H9 (cell line): Measurements from ENCODE around the gene RGS6. TPM values are rescaled to one million over a fixed set of nuclear protein-coding genes. Genes with fewer than 3 reads are reported as not detected.

Source experiments
- DNase-seq: peaks from one replicate; pipeline ENCODE4 v3.0.0-alpha.2; 2017
- H2AFZ ChIP-seq: one replicate; pipeline ENCODE4 v1.6.1; 2013; ENCODE audit warnings: mild to moderate bottlenecking, low read length, control low read depth, moderate library complexity
- H2AK5ac ChIP-seq: 2 replicates; pipeline ENCODE4 v1.6.1; 2013; ENCODE audit warnings: low read length, control low read depth, mixed read lengths; ENCODE audit not compliant: insufficient read length
- H2BK120ac ChIP-seq: one replicate; pipeline ENCODE4 v1.6.1; 2013; ENCODE audit warnings: low read depth, mild to moderate bottlenecking, low read length, control low read depth, inconsistent platforms; ENCODE audit not compliant: poor library complexity, severe bottlenecking
- H2BK12ac ChIP-seq: 2 replicates; pipeline ENCODE4 v1.6.1; 2013; ENCODE audit warnings: low read length, control low read depth, mixed read lengths, low read depth; ENCODE audit not compliant: insufficient read length
- H2BK15ac ChIP-seq: 2 replicates; pipeline ENCODE4 v1.6.1; 2013; ENCODE audit warnings: low read depth, low read length, control low read depth
- H2BK20ac ChIP-seq: one replicate; pipeline ENCODE4 v1.6.1; 2013; ENCODE audit warnings: low read depth, mild to moderate bottlenecking, low read length, control low read depth, inconsistent platforms; ENCODE audit not compliant: poor library complexity, severe bottlenecking
- H2BK5ac ChIP-seq: 2 replicates; pipeline ENCODE4 v1.6.1; 2013; ENCODE audit warnings: low read length, control low read depth, mixed read lengths; ENCODE audit not compliant: insufficient read length
- H3K14ac ChIP-seq: 2 replicates; pipeline ENCODE4 v1.6.1; 2013; ENCODE audit warnings: low read length, control low read depth; ENCODE audit not compliant: insufficient read depth
- H3K18ac ChIP-seq: 2 replicates; pipeline ENCODE4 v1.6.1; 2013; ENCODE audit warnings: low read depth, mild to moderate bottlenecking, mixed read lengths, low read length, control low read depth; ENCODE audit not compliant: insufficient read length
- H3K23ac ChIP-seq: 2 replicates; pipeline ENCODE4 v1.6.1; 2013; ENCODE audit warnings: low read length, control low read depth, mixed read lengths, low read depth; ENCODE audit not compliant: insufficient read length
- H3K23me2 ChIP-seq: 2 replicates; pipeline ENCODE4 v1.6.1; 2013; ENCODE audit warnings: low read depth, mild to moderate bottlenecking, mixed read lengths, low read length, control low read depth; ENCODE audit not compliant: insufficient read length, poor library complexity, severe bottlenecking
- H3K27ac ChIP-seq: 2 replicates; pipeline ENCODE4 v1.5.1; 2013; ENCODE audit warnings: low read length, control low read depth, mixed read lengths, low read depth; ENCODE audit not compliant: insufficient read length
- H3K27me3 ChIP-seq: 2 replicates; pipeline ENCODE4 v1.6.1; 2013; ENCODE audit warnings: low read length, control low read depth, inconsistent platforms; ENCODE audit not compliant: insufficient read depth
- H3K4ac ChIP-seq: 2 replicates; pipeline ENCODE4 v1.6.1; 2013; ENCODE audit warnings: low read depth, mild to moderate bottlenecking, control low read depth, inconsistent platforms, low read length, moderate library complexity
- H3K4me1 ChIP-seq: 2 replicates; pipeline ENCODE4 v1.6.1; 2013; ENCODE audit warnings: low read length, control low read depth, inconsistent platforms; ENCODE audit not compliant: insufficient read depth
- H3K4me2 ChIP-seq: 2 replicates; pipeline ENCODE4 v1.6.1; 2013; ENCODE audit warnings: low read length, control low read depth, mixed read lengths; ENCODE audit not compliant: insufficient read length, insufficient read depth
- H3K56ac ChIP-seq: 2 replicates; pipeline ENCODE4 v1.6.1; 2013; ENCODE audit warnings: low read depth, mild to moderate bottlenecking, mixed read lengths, low read length, control low read depth; ENCODE audit not compliant: insufficient read length
- H3K79me1 ChIP-seq: 2 replicates; pipeline ENCODE4 v1.6.1; 2013; ENCODE audit warnings: low read depth, mild to moderate bottlenecking, moderate library complexity, low read length, control low read depth, inconsistent platforms; ENCODE audit not compliant: insufficient read depth, poor library complexity, severe bottlenecking
- H3K79me2 ChIP-seq: 2 replicates; pipeline ENCODE4 v1.6.1; 2013; ENCODE audit warnings: low read length, control low read depth, inconsistent platforms; ENCODE audit not compliant: insufficient read depth
- H3K9ac ChIP-seq: 2 replicates; pipeline ENCODE4 v1.6.1; 2013; ENCODE audit warnings: low read length, control low read depth, mixed read lengths; ENCODE audit not compliant: insufficient read length; ENCODE audit errors: extremely low read depth
- H3K9me3 ChIP-seq: one replicate; pipeline ENCODE4 v1.6.1; 2013; ENCODE audit warnings: low read depth, low read length, inconsistent platforms; ENCODE audit not compliant: control insufficient read depth
- H3T11ph ChIP-seq: one replicate; pipeline ENCODE4 v1.6.1; 2013; ENCODE audit warnings: mild to moderate bottlenecking, low read length, control low read depth, inconsistent platforms
- H4K20me1 ChIP-seq: one replicate; pipeline ENCODE4 v1.6.1; 2013; ENCODE audit not compliant: control insufficient read depth, insufficient read length, insufficient read depth
- H4K5ac ChIP-seq: 2 replicates; pipeline ENCODE4 v1.6.1; 2013; ENCODE audit warnings: low read depth, mild to moderate bottlenecking, mixed read lengths, low read length, control low read depth; ENCODE audit not compliant: insufficient read length
- H4K8ac ChIP-seq: replicated peaks from 2 replicates; pipeline ENCODE4 v1.6.1; 2013; ENCODE audit warnings: low read length, control low read depth, mixed read lengths, low read depth; ENCODE audit not compliant: insufficient read length
- H4K91ac ChIP-seq: 2 replicates; pipeline ENCODE4 v1.6.1; 2013; ENCODE audit warnings: low read depth, mild to moderate bottlenecking, moderate library complexity, mixed read lengths, low read length, control low read depth; ENCODE audit not compliant: insufficient read length
- H3K27ac Mint-ChIP-seq, 3 experiments: 2 replicates in 2 of 3; 3 replicates in 1 of 3; pipeline ENCODE4 v1.8.0; 2020 to 2021; ENCODE audit warnings: mixed read lengths in 3 of 3, mild to moderate bottlenecking in 1 of 3, moderate library complexity in 1 of 3
- H3K27me3 Mint-ChIP-seq: 2 replicates; pipeline ENCODE4 v1.8.0; 2021; ENCODE audit warnings: low read depth, mild to moderate bottlenecking, moderate library complexity, mixed read lengths
- H3K36me3 Mint-ChIP-seq, 3 experiments: 2 replicates in 2 of 3; 3 replicates in 1 of 3; pipeline ENCODE4 v1.8.0; 2020 to 2021; ENCODE audit warnings: low read depth in 3 of 3, mixed read lengths in 3 of 3; ENCODE audit not compliant: insufficient read depth in 1 of 3
- H3K4me1 Mint-ChIP-seq, 2 experiments: 2 replicates each; pipeline ENCODE4 v1.8.0; 2020; ENCODE audit warnings: mixed read lengths in 2 of 2
- H3K4me3 Mint-ChIP-seq, 2 experiments: 2 replicates in 1 of 2; 3 replicates in 1 of 2; pipeline ENCODE4 v1.8.0; 2020 to 2021; ENCODE audit warnings: mild to moderate bottlenecking in 2 of 2, mixed read lengths in 2 of 2, moderate library complexity in 1 of 2
- H3K9me3 Mint-ChIP-seq, 2 experiments: 2 replicates in 1 of 2; 3 replicates in 1 of 2; pipeline ENCODE4 v1.8.0; 2020; ENCODE audit warnings: mild to moderate bottlenecking in 2 of 2, mixed read lengths in 2 of 2, moderate library complexity in 1 of 2
- CTCF ChIP-seq: fragments of 200-600 bp; sonication (generic); conservative IDR thresholded peaks from 3 replicates; pipeline ENCODE4 v1.8.0; 2021; ENCODE audit warnings: antibody characterized with exemption, mild to moderate bottlenecking
- WGBS: extraction: QIAGEN DNeasy Blood & Tissue Kit; methylation state at CpG from one replicate; pipeline ENCODE4 v1.1.7; 2013; ENCODE audit warnings: missing lambda C conversion rate, low lambda C conversion rate, mixed read lengths; ENCODE audit not compliant: insufficient read length; ENCODE audit errors: extremely low coverage; 5-methylcytosine and 5-hydroxymethylcytosine counted together
- total RNA-seq: library from RNA; stranded (reverse); gene quantifications from 2 replicates; pipeline ENCODE4 v1.2.1, GENCODE V29; 2021

Gene RGS6
- total RNA-seq, 1 experiment from 2014 or later, result 3.0 TPM

- H3K14ac ChIP-seq, result no peak overlapping the region; the same call in 1 of the 2 replicates
- no peak overlapping the region for H3K56ac ChIP-seq
- H3K79me1 ChIP-seq, result no peaks in the 10 kb centered on the region
- Mint-ChIP-seq H3K27me3 (peaks cover 4% of the 10 kb centered on the region), H3K4me3 (no peak overlapping the region), H3K4me1 (peaks cover 42 to 46% of the 10 kb centered on the region in 2 experiments), H3K36me3 (no peaks in the 10 kb centered on the region), H3K9me3 (no peaks in the 10 kb centered on the region), H3K27ac (no peak overlapping the region)
- no peak overlapping the region for H2BK5ac ChIP-seq
- no peak for TF ChIP-seq CTCF
- no peaks in the 10 kb centered on the region for H3K79me2 ChIP-seq
- H2BK20ac ChIP-seq, result no peak overlapping the region
- H3K9me3 ChIP-seq, result no peaks in the 10 kb centered on the region
- WGBS, result no CpG with 5 or more reads among the region's 5 CpGs
- no peak overlapping the region for H3K18ac ChIP-seq
- H2BK15ac ChIP-seq, result no peak overlapping the region
- no peak overlapping the region for H2AK5ac ChIP-seq
- H2BK12ac ChIP-seq, result no peak overlapping the region
- no peak for DNase-seq
- no peak overlapping the region for H3K9ac ChIP-seq
- no peaks in the 10 kb centered on the region for H3K27me3 ChIP-seq
- H3K27ac ChIP-seq, result no peak overlapping the region
- no peak overlapping the region for H3K23ac ChIP-seq
- H3T11ph ChIP-seq, result no peak overlapping the region
- no peak overlapping the region for H3K4me2 ChIP-seq
- H3K4ac ChIP-seq, result no peak overlapping the region
- H2BK120ac ChIP-seq, result no peak overlapping the region
- H4K5ac ChIP-seq, result no peak overlapping the region
- H4K20me1 ChIP-seq, result no peaks in the 10 kb centered on the region
- no peak overlapping the region for H4K8ac ChIP-seq
- H3K23me2 ChIP-seq, result no peaks in the 10 kb centered on the region
- H2AFZ ChIP-seq, result no peak overlapping the region
- no peak overlapping the region for H4K91ac ChIP-seq
- peaks cover 13% of the 10 kb centered on the region; the same call in 1 of the 2 replicates for H3K4me1 ChIP-seq
These were observed 622.9 kb downstream of the RGS6 start for GRCh38 chr14:72554994-72555608.
